Mesendoderm (in vitro differentiated cells): Measurements from ENCODE around the gene NAP1L4.

ENCODE experiments used
- DNase-seq: peaks from one replicate; pipeline ENCODE4 v3.0.0; 2013
- H2AK5ac ChIP-seq: 2 replicates; pipeline ENCODE4 v1.6.1; 2013; ENCODE audit warnings: low read length, inconsistent platforms
- H2BK120ac ChIP-seq: 2 replicates; pipeline ENCODE4 v1.6.1; 2013; ENCODE audit warnings: low read depth, mild to moderate bottlenecking, low read length, moderate library complexity, mixed read lengths
- H2BK15ac ChIP-seq: replicated peaks from 2 replicates; pipeline ENCODE4 v1.6.1; 2013; ENCODE audit warnings: low read depth, mild to moderate bottlenecking, moderate library complexity
- H2BK5ac ChIP-seq: 2 replicates; pipeline ENCODE4 v1.6.1; 2013; ENCODE audit warnings: low read length, inconsistent platforms
- H3K18ac ChIP-seq: 2 replicates; pipeline ENCODE4 v1.6.1; 2013; ENCODE audit warnings: mild to moderate bottlenecking, low read length, mixed read lengths
- H3K23ac ChIP-seq: one replicate; pipeline ENCODE4 v1.6.1; 2013; ENCODE audit warnings: low read length
- H3K27ac ChIP-seq: 2 replicates; pipeline ENCODE4 v1.5.1; 2013; ENCODE audit warnings: low read depth, mild to moderate bottlenecking, inconsistent platforms, low read length, moderate library complexity
- H3K27me3 ChIP-seq: 2 replicates; pipeline ENCODE4 v1.6.1; 2013; ENCODE audit warnings: low read length, control low read depth, mild to moderate bottlenecking, inconsistent platforms; ENCODE audit not compliant: insufficient read depth, poor library complexity
- H3K36me3 ChIP-seq: 2 replicates; pipeline ENCODE4 v1.6.1; 2013; ENCODE audit warnings: low read length, inconsistent platforms; ENCODE audit not compliant: control insufficient read depth, insufficient read depth
- H3K4ac ChIP-seq: one replicate; pipeline ENCODE4 v1.6.1; 2013; ENCODE audit warnings: low read depth, mild to moderate bottlenecking, low read length, moderate library complexity
- H3K4me1 ChIP-seq: 2 replicates; pipeline ENCODE4 v1.6.1; 2013; ENCODE audit warnings: low read depth, low read length, inconsistent platforms; ENCODE audit not compliant: control insufficient read depth
- H3K4me2 ChIP-seq: 2 replicates; pipeline ENCODE4 v1.6.1; 2013; ENCODE audit warnings: low read length
- H3K4me3 ChIP-seq: 2 replicates; pipeline ENCODE4 v1.5.1; 2013; ENCODE audit warnings: mild to moderate bottlenecking, low read length
- H3K56ac ChIP-seq: one replicate; pipeline ENCODE4 v1.6.1; 2013; ENCODE audit warnings: low read length
- H3K79me1 ChIP-seq: 2 replicates; pipeline ENCODE4 v1.6.1; 2013; ENCODE audit warnings: low read length, inconsistent platforms
- H3K79me2 ChIP-seq: 2 replicates; pipeline ENCODE4 v1.6.1; 2013; ENCODE audit warnings: mild to moderate bottlenecking, low read length; ENCODE audit not compliant: control insufficient read depth, insufficient read depth
- H3K9ac ChIP-seq: 2 replicates; pipeline ENCODE4 v1.6.1; 2013; ENCODE audit warnings: low read length, inconsistent platforms
- H4K5ac ChIP-seq: one replicate; pipeline ENCODE4 v1.6.1; 2013; ENCODE audit warnings: low read length
- H4K8ac ChIP-seq: one replicate; pipeline ENCODE4 v1.6.1; 2013; ENCODE audit warnings: low read depth, mild to moderate bottlenecking, control low read depth, low read length, moderate library complexity
- WGBS: extraction: QIAGEN DNeasy Blood & Tissue Kit; methylation state at CpG from one replicate; pipeline ENCODE4 v1.1.7; 2013; ENCODE audit warnings: low lambda C conversion rate, missing lambda C conversion rate; ENCODE audit not compliant: insufficient coverage; ENCODE audit errors: extremely low coverage; 5-methylcytosine and 5-hydroxymethylcytosine counted together

NAP1L4 gene

DNA sequence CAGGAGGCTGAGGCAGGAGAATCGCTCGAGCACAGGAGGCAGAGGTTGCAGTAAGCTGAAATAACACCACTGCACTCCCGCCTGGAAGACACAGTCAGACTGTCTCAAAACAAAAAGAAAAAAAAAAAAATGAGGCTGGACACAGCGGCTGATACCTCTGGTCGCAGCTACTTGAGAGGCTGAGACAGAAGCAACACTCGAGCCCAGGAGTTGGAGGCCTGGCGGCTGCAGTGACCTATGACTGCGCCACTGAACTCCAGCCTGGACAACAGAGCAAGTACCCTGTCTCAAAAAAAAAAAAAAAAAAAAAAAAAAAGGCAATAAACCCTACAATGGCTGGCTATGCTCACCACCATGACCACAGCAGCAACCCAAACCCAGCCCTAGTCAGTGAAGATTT is 11.0 kb downstream of the NAP1L4 start:
- no peak overlapping the region for H3K4ac ChIP-seq
- H3K27ac ChIP-seq, result no peak overlapping the region
- no peak overlapping the region for H4K8ac ChIP-seq
- no peak overlapping the region for H3K23ac ChIP-seq
- H3K56ac ChIP-seq, result no peak overlapping the region
- no CpG with 5 or more reads among the region's 8 CpGs for WGBS
- H3K79me2 ChIP-seq, result peaks cover 77% of the 10 kb centered on the region
- H3K4me2 ChIP-seq, result no peak overlapping the region
- peaks cover 5% of the 10 kb centered on the region for H3K4me1 ChIP-seq
- no peak overlapping the region for H3K18ac ChIP-seq
- H3K4me3 ChIP-seq, result no peak overlapping the region
- no peaks in the 10 kb centered on the region for H3K27me3 ChIP-seq
- DNase-seq, result no peak
- no peak overlapping the region for H3K9ac ChIP-seq
- no peak overlapping the region for H2BK5ac ChIP-seq
- no peak overlapping the region for H4K5ac ChIP-seq
- peaks cover 11% of the 10 kb centered on the region for H3K79me1 ChIP-seq
- H2BK120ac ChIP-seq, result no peak overlapping the region
- no peak overlapping the region for H2BK15ac ChIP-seq
- H2AK5ac ChIP-seq, result no peak overlapping the region
- peaks cover 7% of the 10 kb centered on the region for H3K36me3 ChIP-seq

DNA sequence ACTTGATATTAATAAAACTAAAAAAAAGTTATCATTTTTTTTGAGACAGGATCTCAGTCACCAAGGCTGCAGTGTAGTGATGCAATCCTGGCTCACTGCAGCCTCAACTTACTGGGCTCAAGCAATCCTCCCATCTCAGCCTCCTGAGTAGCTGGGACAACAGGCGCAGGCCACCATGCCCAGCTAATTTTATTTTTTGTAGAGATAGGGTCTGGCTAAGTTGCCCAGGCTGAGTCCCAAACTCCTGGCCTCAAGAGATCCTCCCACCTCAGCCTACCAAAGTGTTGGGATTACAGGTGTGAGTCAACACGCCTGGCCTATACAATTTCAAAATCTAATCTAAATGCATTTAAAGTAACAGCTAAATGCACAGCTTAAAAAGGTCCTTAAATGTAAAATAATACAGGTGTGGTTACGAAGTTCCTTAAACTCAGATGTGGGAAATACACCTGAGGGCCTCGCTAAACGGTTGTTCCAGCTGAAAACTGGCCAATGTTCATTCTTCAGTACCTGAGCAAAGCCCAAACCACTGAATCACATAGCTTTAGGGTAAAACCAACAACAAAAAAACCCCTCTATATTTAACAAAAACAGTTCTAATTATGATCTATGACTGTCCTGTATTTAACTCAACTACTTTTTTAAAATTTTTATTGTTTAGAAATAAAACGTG is 11.8 kb downstream of the NAP1L4 start:
- H4K8ac ChIP-seq, result no peak overlapping the region
- no peak overlapping the region for H2BK5ac ChIP-seq
- no peak overlapping the region for H3K4ac ChIP-seq
- H3K4me2 ChIP-seq, result no peak overlapping the region
- no peak overlapping the region for H3K18ac ChIP-seq
- no peak overlapping the region for H4K5ac ChIP-seq
- H3K79me2 ChIP-seq, result peaks cover 73% of the 10 kb centered on the region
- no peak overlapping the region for H2BK15ac ChIP-seq
- no peak overlapping the region for H2BK120ac ChIP-seq
- no peak overlapping the region for H3K9ac ChIP-seq
- H3K4me3 ChIP-seq, result no peak overlapping the region
- DNase-seq, result no peak
- H3K4me1 ChIP-seq, result peaks cover 5% of the 10 kb centered on the region
- H3K36me3 ChIP-seq, result peaks cover 10% of the 10 kb centered on the region
- no peak overlapping the region for H3K27ac ChIP-seq
- H3K56ac ChIP-seq, result no peak overlapping the region
- no peak overlapping the region for H3K23ac ChIP-seq
- peaks cover 16% of the 10 kb centered on the region for H3K79me1 ChIP-seq
- H2AK5ac ChIP-seq, result no peak overlapping the region
- 92% methylated on average over 1 of the region's 6 CpGs for WGBS
- no peaks in the 10 kb centered on the region for H3K27me3 ChIP-seq

DNA sequence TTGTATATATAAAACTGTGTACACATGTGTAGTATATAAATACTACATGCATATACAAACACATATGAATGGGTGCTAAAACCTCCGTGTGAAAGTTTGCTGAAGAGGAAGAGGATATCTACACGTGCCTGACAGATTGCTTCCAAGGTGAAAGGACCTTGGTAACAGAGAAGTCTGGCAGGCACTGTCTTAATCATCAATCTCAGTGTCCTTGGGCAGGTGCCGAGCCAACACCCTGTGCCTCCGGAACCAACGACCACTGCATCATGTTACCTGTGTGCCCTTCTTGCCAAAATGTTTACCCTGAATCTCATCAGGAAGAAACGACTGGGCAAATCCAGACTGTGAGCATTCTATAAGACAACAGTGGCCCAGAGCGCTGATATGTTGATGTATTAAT is 15.0 kb downstream of the NAP1L4 start:
- H3K27me3 ChIP-seq, result no peaks in the 10 kb centered on the region
- no peak for DNase-seq
- H3K4me1 ChIP-seq, result peaks cover 3% of the 10 kb centered on the region
- no peak overlapping the region for H3K18ac ChIP-seq
- H3K9ac ChIP-seq, result no peak overlapping the region
- H2BK15ac ChIP-seq, result no peak overlapping the region
- WGBS, result no CpG with 5 or more reads among the region's 7 CpGs
- peaks cover 54% of the 10 kb centered on the region for H3K79me2 ChIP-seq
- H3K56ac ChIP-seq, result no peak overlapping the region
- H2BK120ac ChIP-seq, result no peak overlapping the region
- H4K8ac ChIP-seq, result no peak overlapping the region
- no peak overlapping the region for H3K4me2 ChIP-seq
- no peak overlapping the region for H2AK5ac ChIP-seq
- H3K4me3 ChIP-seq, result no peak overlapping the region
- H3K4ac ChIP-seq, result no peak overlapping the region
- H3K79me1 ChIP-seq, result peaks cover 25% of the 10 kb centered on the region
- H3K36me3 ChIP-seq, result peaks cover 19% of the 10 kb centered on the region
- H2BK5ac ChIP-seq, result no peak overlapping the region
- no peak overlapping the region for H4K5ac ChIP-seq
- H3K27ac ChIP-seq, result no peak overlapping the region
- no peak overlapping the region for H3K23ac ChIP-seq

DNA sequence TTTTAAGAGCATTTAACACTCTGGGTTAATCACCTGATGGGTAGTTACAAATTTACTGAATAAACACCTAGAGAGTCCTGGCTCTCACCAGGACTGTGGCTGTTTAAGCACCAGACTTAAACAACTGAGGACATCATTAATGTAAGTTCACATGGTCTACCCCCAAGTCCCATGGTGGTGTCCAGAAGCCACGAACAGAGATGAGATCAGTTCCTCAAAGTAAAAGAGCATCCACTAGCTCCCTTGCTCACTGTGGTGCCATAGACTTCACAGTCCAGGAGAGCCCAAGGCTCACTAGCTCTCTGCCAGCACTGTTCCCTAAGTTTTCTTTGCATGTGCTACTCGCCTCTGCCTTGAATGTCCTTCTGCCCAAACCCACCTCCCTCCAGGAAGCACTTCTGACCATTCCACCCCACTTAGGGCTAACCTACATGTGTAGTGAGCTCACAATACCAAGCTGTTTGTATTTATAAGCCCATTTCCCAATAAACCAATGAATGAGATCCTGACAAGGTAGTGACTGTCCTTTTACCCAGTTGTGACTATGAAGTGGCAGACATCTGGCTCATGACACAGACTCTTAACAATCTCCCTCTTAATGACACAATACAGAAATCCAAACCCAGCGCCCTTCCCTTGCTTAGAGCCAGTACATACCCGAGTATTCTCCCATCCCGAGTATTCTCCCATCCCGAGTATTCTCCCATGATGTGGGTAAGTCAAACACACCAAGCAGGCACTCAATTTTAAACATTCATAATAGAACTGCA is 15.7 kb downstream of the NAP1L4 start:
- Histone ChIP-seq H3K4me2 (no peak overlapping the region), H3K18ac (no peak overlapping the region), H3K9ac (no peak overlapping the region), H4K8ac (no peak overlapping the region), H3K27me3 (no peaks in the 10 kb centered on the region), H2AK5ac (no peak overlapping the region), H2BK120ac (no peak overlapping the region), H3K27ac (no peak overlapping the region), H3K4me1 (no peaks in the 10 kb centered on the region), H3K56ac (no peak overlapping the region), H3K4ac (no peak overlapping the region), H4K5ac (no peak overlapping the region), H3K23ac (no peak overlapping the region), H3K36me3 (peaks cover 22% of the 10 kb centered on the region), H3K79me1 (peaks cover 25% of the 10 kb centered on the region), H2BK5ac (no peak overlapping the region), H3K4me3 (no peak overlapping the region), H2BK15ac (no peak overlapping the region), H3K79me2 (peaks cover 49% of the 10 kb centered on the region)
- whole genome bisulfite sequencing, result no CpG with 5 or more reads among the region's 6 CpGs
- DNase-seq, result no peak

DNA sequence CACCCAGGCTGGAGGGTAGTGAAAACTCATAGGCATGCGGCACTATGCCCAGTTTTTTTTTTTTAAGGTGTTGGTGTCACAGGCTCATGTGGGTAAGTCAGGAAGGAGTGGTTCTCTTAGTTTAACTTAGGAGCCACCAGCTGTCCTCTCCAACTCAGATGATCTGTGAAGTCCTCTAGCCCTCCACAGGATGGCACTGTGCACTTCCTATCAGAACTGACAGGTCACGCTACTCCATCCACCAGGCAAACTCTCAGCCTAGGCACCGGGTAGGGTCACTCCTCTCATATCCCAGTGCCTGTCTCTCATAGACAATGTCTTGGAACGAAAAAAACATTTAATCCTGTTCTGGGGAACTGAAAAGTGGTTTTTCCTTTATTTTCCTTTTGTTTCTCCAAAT is 16.5 kb downstream of the NAP1L4 start:
- Histone ChIP-seq H3K36me3 (peaks cover 22% of the 10 kb centered on the region), H3K4me2 (no peak overlapping the region), H4K5ac (no peak overlapping the region), H2AK5ac (no peak overlapping the region), H3K18ac (no peak overlapping the region), H2BK120ac (no peak overlapping the region), H3K79me2 (peaks cover 41% of the 10 kb centered on the region), H2BK5ac (no peak overlapping the region), H3K27me3 (no peaks in the 10 kb centered on the region), H3K9ac (no peak overlapping the region), H3K23ac (no peak overlapping the region), H4K8ac (no peak overlapping the region), H2BK15ac (no peak overlapping the region), H3K79me1 (peaks cover 25% of the 10 kb centered on the region), H3K56ac (no peak overlapping the region), H3K27ac (no peak overlapping the region), H3K4me3 (no peak overlapping the region), H3K4ac (no peak overlapping the region), H3K4me1 (no peaks in the 10 kb centered on the region)
- peak; percentile 72 for DNase-seq
- no CpG with 5 or more reads among the region's 4 CpGs for WGBS
